ENCODE measurements around the gene GSTM4.

GSTM4 gene

GRCh38 chr1:109620401-109620791, 35.5 kb upstream of the GSTM4 start:
- H3K27ac ChIP-seq, result peak overlapping the region; percentile 75
- H3K4me3 ChIP-seq (ENCODE audit: low read depth, low read length), result peak overlapping the region; percentile 94
- DNase-seq, result no peak
- no peaks in the 10 kb centered on the region for H3K27me3 ChIP-seq (ENCODE audit: insufficient read depth, low read depth, severe bottlenecking)
- no peaks in the 10 kb centered on the region for H3K9me3 ChIP-seq (ENCODE audit: severe bottlenecking)
- TF ChIP-seq, protein P1, sequence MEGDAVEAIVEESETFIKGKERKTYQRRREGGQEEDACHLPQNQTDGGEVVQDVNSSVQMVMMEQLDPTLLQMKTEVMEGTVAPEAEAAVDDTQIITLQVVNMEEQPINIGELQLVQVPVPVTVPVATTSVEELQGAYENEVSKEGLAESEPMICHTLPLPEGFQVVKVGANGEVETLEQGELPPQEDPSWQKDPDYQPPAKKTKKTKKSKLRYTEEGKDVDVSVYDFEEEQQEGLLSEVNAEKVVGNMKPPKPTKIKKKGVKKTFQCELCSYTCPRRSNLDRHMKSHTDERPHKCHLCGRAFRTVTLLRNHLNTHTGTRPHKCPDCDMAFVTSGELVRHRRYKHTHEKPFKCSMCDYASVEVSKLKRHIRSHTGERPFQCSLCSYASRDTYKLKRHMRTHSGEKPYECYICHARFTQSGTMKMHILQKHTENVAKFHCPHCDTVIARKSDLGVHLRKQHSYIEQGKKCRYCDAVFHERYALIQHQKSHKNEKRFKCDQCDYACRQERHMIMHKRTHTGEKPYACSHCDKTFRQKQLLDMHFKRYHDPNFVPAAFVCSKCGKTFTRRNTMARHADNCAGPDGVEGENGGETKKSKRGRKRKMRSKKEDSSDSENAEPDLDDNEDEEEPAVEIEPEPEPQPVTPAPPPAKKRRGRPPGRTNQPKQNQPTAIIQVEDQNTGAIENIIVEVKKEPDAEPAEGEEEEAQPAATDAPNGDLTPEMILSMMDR (IDR thresholded peaks at IDR 0.05; ENCODE audit: low read depth, low read length), result no peak
- H3K36me3 ChIP-seq, result peaks cover 15% of the 10 kb centered on the region

- TF ChIP-seq, protein P1 (IDR thresholded peaks at IDR 0.05; ENCODE audit: low read depth, low read length), result no peak
- DNase-seq, result peak; percentile 95
- Histone ChIP-seq H3K27ac (peak overlapping the region; percentile 75), H3K36me3 (peaks cover 20% of the 10 kb centered on the region), H3K9me3 (ENCODE audit: severe bottlenecking) (no peaks in the 10 kb centered on the region), H3K4me3 (ENCODE audit: low read depth, low read length) (peak overlapping the region; percentile 94), H3K27me3 (ENCODE audit: insufficient read depth, low read depth, severe bottlenecking) (no peaks in the 10 kb centered on the region)
Measured at GRCh38 chr1:109620841-109621286, 35.0 kb upstream of the GSTM4 start.

- Histone ChIP-seq H3K9me3 (ENCODE audit: severe bottlenecking) (no peaks in the 10 kb centered on the region), H3K27me3 (ENCODE audit: insufficient read depth, low read depth, severe bottlenecking) (no peaks in the 10 kb centered on the region), H3K36me3 (peaks cover 27% of the 10 kb centered on the region), H3K27ac (no peak overlapping the region), H3K4me3 (ENCODE audit: low read depth, low read length) (peak overlapping the region; percentile 94)
- DNase-seq, result no peak
- TF ChIP-seq, protein P1 (IDR thresholded peaks at IDR 0.05; ENCODE audit: low read depth, low read length), result no peak
Measured at GRCh38 chr1:109621379-109622136, 34.3 kb upstream of the GSTM4 start.

GRCh38 chr1:109622137-109622892, 33.6 kb upstream of the GSTM4 start:
- Histone ChIP-seq H3K36me3 (peaks cover 34% of the 10 kb centered on the region), H3K9me3 (ENCODE audit: severe bottlenecking) (no peaks in the 10 kb centered on the region), H3K27ac (no peak overlapping the region), H3K4me3 (ENCODE audit: low read depth, low read length) (no peak overlapping the region), H3K27me3 (ENCODE audit: insufficient read depth, low read depth, severe bottlenecking) (no peaks in the 10 kb centered on the region)
- TF ChIP-seq, protein P1 (IDR thresholded peaks at IDR 0.05; ENCODE audit: low read depth, low read length), result no peak
- no peak for DNase-seq

DNA sequence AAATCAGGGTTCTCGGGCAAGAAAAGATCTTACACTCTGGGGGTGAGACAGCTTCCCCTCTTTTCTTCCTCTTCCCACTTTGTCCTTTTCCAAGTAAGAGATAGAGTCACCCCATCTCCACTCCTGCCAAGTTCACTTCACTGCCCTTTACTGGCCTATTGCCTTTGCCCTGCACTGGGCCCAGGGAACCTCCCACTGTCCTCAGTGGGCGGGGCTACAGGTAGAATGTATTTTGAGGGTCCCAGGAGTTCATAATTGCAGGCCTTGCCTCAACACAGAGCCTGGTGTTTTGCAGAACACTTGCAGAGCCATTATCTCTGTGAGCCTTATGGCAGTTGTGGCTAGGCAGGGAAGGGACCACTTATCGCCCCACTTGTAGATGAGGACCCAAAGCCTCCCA, 33.0 kb upstream of the GSTM4 start:
- Histone ChIP-seq H3K27me3 (ENCODE audit: insufficient read depth, low read depth, severe bottlenecking) (no peaks in the 10 kb centered on the region), H3K4me3 (ENCODE audit: low read depth, low read length) (no peak overlapping the region), H3K27ac (no peak overlapping the region), H3K36me3 (peaks cover 40% of the 10 kb centered on the region), H3K9me3 (ENCODE audit: severe bottlenecking) (no peaks in the 10 kb centered on the region)
- TF ChIP-seq, protein P1 (IDR thresholded peaks at IDR 0.05; ENCODE audit: low read depth, low read length), result no peak
- no peak for DNase-seq
